ENCODE measurements around the gene MTMR6.

DNA sequence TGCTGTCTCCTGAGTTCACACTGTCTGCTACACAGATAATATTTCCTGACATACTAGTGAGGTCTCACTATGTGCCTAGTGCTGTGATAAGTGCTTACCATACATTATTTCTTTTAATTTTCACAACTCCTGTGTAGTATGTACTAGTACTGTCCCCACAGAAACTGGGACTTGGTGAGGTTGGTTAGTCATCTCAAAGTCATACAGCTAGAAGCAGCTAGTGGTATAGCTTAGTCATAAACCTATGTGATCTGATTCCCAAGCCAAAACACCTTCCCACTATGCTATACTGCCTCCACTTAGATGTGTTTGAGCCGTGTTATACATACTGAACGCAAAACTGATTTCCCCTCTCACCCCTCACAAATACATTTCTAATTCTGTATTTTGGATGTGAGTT is 10.5 kb downstream of the MTMR6 start:
- no peak for TF ChIP-seq CTCF (conservative IDR thresholded peaks at IDR 0.05; ENCODE audit: low read length)
- no peak for TF ChIP-seq EZH2phosphoT487 (IDR thresholded peaks at IDR 0.05; ENCODE audit: borderline replicate concordance, low read depth, low read length)
